PFSK-1 (cell line): ENCODE results near the gene TPGS1.

Experiments
- POLR2AphosphoS5 ChIP-seq: IDR thresholded peaks from 2 replicates; pipeline ENCODE4 v1.6.1; 2012; ENCODE audit warnings: low read depth, mild to moderate bottlenecking, control low read depth, low read length, moderate library complexity
- TAF1 ChIP-seq: IDR thresholded peaks from 2 replicates; pipeline ENCODE4 v1.6.1; 2012; ENCODE audit warnings: low read length, control low read depth, borderline replicate concordance; ENCODE audit not compliant: insufficient read depth
- TF ChIP-seq, protein P1 (sequence below), 2 experiments: IDR thresholded peaks; 2 replicates each; pipeline versions ENCODE4 v1.6.1 to v1.8.0; 2011 to 2012; ENCODE audit warnings: low read depth in 2 of 2, low read length in 2 of 2, control low read depth in 1 of 2, inconsistent platforms in 1 of 2, mild to moderate bottlenecking in 1 of 2, moderate library complexity in 1 of 2; ENCODE audit not compliant: insufficient read depth in 1 of 2

DNA sequence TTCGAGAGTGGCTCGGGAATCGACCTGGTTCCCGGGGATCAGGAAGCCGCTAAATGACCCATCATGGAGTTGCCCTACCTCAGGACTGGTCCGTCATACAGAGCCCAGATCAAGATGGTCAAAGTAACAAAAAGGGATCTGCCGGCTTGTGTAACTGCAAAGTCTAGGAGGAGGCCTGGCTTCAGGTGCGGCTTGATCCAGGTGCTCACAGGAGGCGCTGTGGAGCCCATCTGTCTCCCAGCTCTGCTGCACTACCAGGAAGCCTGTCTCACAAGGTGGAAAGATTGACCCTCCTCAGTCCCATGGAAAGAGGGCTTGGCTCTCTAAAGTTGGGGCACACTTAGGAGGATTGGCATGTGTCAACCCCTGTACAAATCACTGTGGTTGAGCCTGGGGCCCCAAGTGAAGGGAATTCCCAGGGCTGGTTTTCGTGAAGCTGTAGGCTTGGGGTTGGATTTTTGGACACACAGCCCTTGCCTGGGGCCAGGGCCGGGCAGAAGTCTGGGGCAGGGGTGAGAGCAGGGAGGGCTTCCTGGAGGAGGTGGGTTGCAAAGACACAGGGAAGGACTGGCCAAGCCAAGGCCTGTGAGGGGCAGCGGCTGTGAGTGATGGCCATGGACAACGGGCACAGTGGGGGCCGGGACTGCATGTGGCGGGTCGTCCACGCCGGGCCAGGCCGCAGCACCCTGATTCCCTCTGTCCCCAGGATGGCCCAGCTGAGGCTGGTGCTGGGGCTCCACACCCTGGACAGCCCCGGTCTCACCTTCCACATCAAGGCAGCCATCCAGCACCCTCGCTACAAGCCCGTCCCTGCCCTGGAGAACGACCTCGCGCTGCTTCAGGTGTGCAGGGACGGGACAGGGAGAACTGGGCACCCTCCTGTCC lies 40.8 kb downstream of the TPGS1 start:
- TF ChIP-seq POLR2AphosphoS5 (no peak), TAF1 (no peak)
- TF ChIP-seq, protein P1, sequence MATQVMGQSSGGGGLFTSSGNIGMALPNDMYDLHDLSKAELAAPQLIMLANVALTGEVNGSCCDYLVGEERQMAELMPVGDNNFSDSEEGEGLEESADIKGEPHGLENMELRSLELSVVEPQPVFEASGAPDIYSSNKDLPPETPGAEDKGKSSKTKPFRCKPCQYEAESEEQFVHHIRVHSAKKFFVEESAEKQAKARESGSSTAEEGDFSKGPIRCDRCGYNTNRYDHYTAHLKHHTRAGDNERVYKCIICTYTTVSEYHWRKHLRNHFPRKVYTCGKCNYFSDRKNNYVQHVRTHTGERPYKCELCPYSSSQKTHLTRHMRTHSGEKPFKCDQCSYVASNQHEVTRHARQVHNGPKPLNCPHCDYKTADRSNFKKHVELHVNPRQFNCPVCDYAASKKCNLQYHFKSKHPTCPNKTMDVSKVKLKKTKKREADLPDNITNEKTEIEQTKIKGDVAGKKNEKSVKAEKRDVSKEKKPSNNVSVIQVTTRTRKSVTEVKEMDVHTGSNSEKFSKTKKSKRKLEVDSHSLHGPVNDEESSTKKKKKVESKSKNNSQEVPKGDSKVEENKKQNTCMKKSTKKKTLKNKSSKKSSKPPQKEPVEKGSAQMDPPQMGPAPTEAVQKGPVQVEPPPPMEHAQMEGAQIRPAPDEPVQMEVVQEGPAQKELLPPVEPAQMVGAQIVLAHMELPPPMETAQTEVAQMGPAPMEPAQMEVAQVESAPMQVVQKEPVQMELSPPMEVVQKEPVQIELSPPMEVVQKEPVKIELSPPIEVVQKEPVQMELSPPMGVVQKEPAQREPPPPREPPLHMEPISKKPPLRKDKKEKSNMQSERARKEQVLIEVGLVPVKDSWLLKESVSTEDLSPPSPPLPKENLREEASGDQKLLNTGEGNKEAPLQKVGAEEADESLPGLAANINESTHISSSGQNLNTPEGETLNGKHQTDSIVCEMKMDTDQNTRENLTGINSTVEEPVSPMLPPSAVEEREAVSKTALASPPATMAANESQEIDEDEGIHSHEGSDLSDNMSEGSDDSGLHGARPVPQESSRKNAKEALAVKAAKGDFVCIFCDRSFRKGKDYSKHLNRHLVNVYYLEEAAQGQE (IDR thresholded peaks at IDR 0.05; ENCODE audit: insufficient read depth in 1 of 2, low read depth in 2 of 2, low read length in 2 of 2): no peak
